Measurements from ENCODE around the gene OTUB2.

The OTUB2 gene

DNA sequence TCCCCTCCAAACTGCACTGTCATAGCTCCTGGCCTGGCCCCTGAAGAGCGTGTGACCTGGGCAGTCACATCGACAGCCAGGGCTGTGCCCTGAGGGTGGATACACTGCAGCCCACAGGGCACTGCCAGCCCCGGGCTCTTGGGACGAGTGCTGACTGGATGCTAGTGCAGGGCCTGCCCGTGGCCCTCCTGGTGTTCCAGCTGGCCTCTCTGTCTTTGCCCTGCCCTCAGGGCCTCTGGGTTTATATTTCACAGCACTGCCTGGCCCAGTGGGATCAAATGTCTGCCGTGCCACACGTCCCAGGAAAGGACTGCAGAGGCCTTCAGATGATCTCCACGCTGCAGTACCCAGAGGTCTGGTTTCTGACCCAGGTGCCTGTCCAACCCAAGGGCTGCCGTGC is 39.2 kb upstream of the OTUB2 start:
- ChIA-PET CTCF (interaction anchor here (1.0 to 12.3 kb wide), 4 partner anchors 11 to 47 kb away, joined by 3 to 124 read pairs (median 36); partner anchors contain the start of genes ASB2 and CCDC197), POLR2A (no interaction called here)
- no peak for DNase-seq (ENCODE audit: extremely low spot score)
- TF ChIP-seq, protein P1, sequence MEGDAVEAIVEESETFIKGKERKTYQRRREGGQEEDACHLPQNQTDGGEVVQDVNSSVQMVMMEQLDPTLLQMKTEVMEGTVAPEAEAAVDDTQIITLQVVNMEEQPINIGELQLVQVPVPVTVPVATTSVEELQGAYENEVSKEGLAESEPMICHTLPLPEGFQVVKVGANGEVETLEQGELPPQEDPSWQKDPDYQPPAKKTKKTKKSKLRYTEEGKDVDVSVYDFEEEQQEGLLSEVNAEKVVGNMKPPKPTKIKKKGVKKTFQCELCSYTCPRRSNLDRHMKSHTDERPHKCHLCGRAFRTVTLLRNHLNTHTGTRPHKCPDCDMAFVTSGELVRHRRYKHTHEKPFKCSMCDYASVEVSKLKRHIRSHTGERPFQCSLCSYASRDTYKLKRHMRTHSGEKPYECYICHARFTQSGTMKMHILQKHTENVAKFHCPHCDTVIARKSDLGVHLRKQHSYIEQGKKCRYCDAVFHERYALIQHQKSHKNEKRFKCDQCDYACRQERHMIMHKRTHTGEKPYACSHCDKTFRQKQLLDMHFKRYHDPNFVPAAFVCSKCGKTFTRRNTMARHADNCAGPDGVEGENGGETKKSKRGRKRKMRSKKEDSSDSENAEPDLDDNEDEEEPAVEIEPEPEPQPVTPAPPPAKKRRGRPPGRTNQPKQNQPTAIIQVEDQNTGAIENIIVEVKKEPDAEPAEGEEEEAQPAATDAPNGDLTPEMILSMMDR (IDR thresholded peaks at IDR 0.05; ENCODE audit: control extremely low read depth, extremely low read depth, low read depth, missing control alignments): no peak

DNA sequence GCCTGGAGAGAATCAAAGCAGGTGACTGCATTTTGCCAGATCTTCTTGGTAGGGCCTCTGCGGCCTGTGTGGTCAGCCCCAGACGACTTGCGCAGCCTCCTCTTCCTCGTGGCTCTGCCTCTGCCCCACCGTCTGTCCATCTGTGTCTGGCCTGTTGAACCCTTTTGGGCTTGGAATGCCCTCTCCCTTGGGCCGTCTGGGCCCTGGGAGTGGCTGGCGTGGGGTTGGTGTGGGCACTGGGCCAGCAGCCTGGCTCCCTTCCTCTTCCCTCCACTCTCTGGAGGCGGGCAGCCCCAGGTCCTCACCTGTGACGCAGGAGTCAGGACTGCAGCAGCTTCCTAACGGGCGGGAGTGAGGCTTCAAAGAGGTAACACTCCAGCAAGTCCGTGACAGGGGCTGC is 38.8 kb upstream of the OTUB2 start:
- DNase-seq (ENCODE audit: extremely low spot score): no peak
- CTCF ChIA-PET: interaction anchor here (7.2 to 12.3 kb wide), 2 partner anchors 11 to 14 kb away, joined by 55 to 124 read pairs; partner anchors contain the start of genes ASB2 and CCDC197
- TF ChIP-seq, protein P1 (IDR thresholded peaks at IDR 0.05; ENCODE audit: control extremely low read depth, extremely low read depth, low read depth, missing control alignments): no peak
- POLR2A ChIA-PET: no interaction called here

DNA sequence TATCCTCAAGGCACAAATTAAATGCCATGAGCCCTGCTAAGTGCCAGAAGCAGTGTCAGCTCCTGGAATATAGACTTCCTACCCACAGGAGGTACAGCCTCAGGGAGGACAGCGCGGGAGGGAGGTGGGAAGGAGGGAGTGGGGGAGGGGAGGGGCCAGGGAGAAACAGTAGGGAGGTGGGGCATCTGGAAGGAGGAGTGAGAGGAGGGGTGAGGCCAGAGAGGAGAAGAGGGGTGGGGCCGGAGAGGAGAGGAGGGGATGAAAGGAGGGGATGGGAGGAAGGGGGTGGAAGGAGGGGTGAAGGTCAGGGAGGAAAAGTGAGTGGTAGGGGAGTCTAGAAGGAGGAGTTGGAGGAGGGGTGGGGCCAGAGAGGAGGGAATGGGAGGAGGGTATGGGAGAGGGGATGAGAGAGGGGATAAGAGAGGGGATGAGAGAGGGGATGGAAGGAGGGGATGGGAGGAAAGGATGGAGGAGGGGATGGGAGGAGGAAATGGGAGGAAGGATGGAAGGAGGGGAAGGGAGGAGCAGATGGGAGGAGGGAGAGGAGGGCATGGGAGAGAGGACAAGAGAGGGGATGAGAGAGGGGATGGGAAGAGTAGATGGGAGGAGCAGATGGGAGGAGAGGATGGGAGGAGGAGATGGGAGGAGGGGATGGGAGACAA is 38.2 kb upstream of the OTUB2 start:
- ChIA-PET CTCF (interaction anchor here (12.3 kb wide), 1 partner anchor 10 kb away, joined by 124 read pairs; the partner anchor contains the start of gene CCDC197), POLR2A (no interaction called here)
- TF ChIP-seq, protein P1 (IDR thresholded peaks at IDR 0.05; ENCODE audit: control extremely low read depth, extremely low read depth, low read depth, missing control alignments): no peak
- no peak for DNase-seq (ENCODE audit: extremely low spot score)

DNA sequence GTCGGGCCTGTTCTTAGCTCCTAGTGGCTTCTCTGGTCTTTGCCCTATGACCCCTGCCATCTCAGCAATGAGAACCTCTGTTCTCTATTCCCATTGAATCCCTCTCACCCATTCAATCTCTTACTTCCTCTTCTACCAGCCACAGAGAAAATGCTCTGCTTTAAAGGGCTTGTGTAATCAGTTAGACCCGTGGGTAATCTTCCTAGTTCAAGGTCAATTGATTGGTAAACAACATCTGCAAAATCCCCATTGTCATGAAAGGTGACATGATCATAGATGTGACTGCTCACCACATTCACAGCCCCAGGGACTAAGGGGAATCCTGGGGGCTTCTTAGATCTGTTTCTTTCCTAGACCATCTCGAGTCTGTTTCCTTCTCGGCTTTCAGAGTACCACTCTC is 36.2 kb upstream of the OTUB2 start:
- TF ChIP-seq, protein P1 (IDR thresholded peaks at IDR 0.05; ENCODE audit: control extremely low read depth, extremely low read depth, low read depth, missing control alignments): no peak
- DNase-seq (ENCODE audit: extremely low spot score): peak; percentile 66
- POLR2A ChIA-PET: interaction anchor here (1.0 to 1.2 kb wide), 2 partner anchors 12 to 22 kb away, joined by 3 read pairs; no protein-coding TSS in a partner anchor
- CTCF ChIA-PET: interaction anchor here (1.9 to 17.4 kb wide), 4 partner anchors 9 to 48 kb away, joined by 5 to 664 read pairs (median 31); no protein-coding TSS in a partner anchor

DNA sequence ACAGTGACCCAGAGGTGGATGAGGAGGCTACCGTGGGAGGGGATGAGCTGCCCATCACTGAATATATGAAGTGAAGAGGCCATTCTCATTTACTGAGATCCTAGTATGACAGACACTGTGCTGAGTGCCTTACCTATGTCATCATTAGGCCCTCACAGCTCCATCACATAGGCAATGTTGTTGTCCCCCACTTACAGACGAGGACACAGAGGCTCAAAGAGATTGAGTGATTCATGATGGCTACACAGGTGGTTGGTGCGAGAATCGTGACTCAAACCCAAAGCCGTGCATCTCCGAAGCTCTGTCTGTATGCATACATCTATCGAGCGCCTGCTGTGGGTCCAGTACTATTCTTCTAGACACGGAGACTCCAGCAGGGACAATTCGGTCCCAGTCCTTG is 34.9 kb upstream of the OTUB2 start:
- TF ChIP-seq, protein P1 (IDR thresholded peaks at IDR 0.05; ENCODE audit: control extremely low read depth, extremely low read depth, low read depth, missing control alignments): no peak
- DNase-seq (ENCODE audit: extremely low spot score): no peak
- ChIA-PET CTCF (interaction anchor here (0.7 to 17.4 kb wide), 12 partner anchors 8 to 49 kb away, joined by 3 to 664 read pairs (median 6); partner anchors contain the start of gene ASB2), POLR2A (interaction anchor here (2.3 kb wide), 1 partner anchor 20 kb away, joined by 6 read pairs; no protein-coding TSS in a partner anchor)

DNA sequence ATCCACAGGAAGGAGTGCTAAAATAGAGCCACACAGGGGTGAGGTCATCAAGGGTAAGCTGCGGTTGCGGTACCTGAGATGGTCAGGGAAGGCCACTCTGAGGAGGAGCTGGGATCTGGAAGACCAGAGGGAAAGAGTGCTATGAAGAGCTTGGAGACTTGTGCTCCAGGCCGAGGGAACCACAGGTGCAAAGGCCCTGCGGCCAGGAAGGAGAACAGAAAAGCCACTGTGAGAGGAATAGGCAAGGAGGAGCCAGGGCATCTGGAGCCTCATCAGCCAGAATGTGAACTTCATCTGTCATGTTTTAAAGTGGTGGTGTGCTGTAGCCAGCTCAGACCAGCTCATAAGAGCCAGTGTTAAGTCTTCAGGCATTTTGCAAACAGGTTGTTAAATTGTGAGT is 34.5 kb upstream of the OTUB2 start:
- ChIA-PET POLR2A (interaction anchor here (0.9 to 2.3 kb wide), 2 partner anchors 21 to 50 kb away, joined by 3 to 6 read pairs; no protein-coding TSS in a partner anchor), CTCF (interaction anchor here (0.7 to 17.4 kb wide), 12 partner anchors 8 to 50 kb away, joined by 3 to 664 read pairs (median 4); partner anchors contain the start of gene ASB2)
- TF ChIP-seq, protein P1 (IDR thresholded peaks at IDR 0.05; ENCODE audit: control extremely low read depth, extremely low read depth, low read depth, missing control alignments): no peak
- DNase-seq (ENCODE audit: extremely low spot score): no peak
